ENCODE results near the gene TSTD1. TPM values are rescaled to one million over a fixed set of nuclear protein-coding genes. Genes with fewer than 3 reads are reported as not detected.

TSTD1 gene
- total and polyA plus RNA-seq, 2 donors from 2014 or later = 74.5 to 200 TPM

GRCh38 chr1:161080441-161081405 is 42.0 kb upstream of the TSTD1 start:
- H3K27ac ChIP-seq (ENCODE audit: low read depth in 2 of 2, low read length in 2 of 2) = no peak overlapping the region
- no peak overlapping the region for H3K9ac ChIP-seq (ENCODE audit: low read length in 3 of 3)

DNA sequence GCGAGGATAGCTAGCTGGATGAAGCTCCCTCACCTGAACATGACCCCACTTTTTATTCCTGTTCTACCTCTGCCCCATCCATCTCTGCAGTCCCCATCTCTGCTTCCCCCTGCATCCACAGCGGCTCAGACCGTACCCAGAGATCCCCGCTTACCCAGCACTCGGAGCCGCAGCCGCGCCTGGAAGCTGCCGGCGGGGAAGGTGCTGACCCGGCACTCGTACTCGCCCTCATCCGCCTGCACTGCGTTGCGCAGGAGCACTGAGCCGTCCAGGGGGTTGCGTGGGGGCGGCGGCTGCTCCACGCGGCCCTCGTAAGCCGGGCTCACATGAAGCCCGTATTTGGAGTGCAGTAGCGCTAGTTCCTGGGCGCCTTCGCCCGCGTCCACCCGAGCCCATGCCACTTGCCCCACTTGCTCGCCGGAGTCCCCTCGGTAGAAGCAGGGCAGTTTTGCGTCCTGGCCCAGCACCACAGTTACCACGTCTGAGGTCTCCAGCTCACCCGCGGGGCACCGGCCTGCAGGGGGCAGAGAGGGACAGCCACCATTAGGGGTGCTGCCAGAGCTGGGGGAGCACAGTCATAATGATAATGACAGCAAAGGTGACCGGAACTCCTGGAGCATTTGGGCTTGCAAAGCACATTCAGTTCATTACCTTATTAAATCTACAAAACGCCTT is 40.8 kb upstream of the TSTD1 start:
- no peaks in the 10 kb centered on the region for H3K9me3 ChIP-seq (ENCODE audit: control insufficient read depth in 2 of 3, insufficient read depth in 1 of 3, low read length in 3 of 3)
- H3K4me3 ChIP-seq (ENCODE audit: low read length in 3 of 3) = no peak overlapping the region
- H3K27me3 ChIP-seq (ENCODE audit: control insufficient read depth, insufficient read depth, low read length) = no peaks in the 10 kb centered on the region
- H3K9ac ChIP-seq (ENCODE audit: low read length in 3 of 3) = no peak overlapping the region
- FAIRE-seq (no peak), DNase-seq (no peak)
- peaks cover 0 to 3% (median 0%) of the 10 kb centered on the region in 3 donors for H3K36me3 ChIP-seq (ENCODE audit: control insufficient read depth in 2 of 3, insufficient read depth in 3 of 3, low read length in 3 of 3)
- H3K27ac ChIP-seq (ENCODE audit: low read depth in 2 of 2, low read length in 2 of 2) = no peak overlapping the region
- TF ChIP-seq, protein P1, sequence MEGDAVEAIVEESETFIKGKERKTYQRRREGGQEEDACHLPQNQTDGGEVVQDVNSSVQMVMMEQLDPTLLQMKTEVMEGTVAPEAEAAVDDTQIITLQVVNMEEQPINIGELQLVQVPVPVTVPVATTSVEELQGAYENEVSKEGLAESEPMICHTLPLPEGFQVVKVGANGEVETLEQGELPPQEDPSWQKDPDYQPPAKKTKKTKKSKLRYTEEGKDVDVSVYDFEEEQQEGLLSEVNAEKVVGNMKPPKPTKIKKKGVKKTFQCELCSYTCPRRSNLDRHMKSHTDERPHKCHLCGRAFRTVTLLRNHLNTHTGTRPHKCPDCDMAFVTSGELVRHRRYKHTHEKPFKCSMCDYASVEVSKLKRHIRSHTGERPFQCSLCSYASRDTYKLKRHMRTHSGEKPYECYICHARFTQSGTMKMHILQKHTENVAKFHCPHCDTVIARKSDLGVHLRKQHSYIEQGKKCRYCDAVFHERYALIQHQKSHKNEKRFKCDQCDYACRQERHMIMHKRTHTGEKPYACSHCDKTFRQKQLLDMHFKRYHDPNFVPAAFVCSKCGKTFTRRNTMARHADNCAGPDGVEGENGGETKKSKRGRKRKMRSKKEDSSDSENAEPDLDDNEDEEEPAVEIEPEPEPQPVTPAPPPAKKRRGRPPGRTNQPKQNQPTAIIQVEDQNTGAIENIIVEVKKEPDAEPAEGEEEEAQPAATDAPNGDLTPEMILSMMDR (IDR thresholded peaks at IDR 0.05; ENCODE audit: borderline replicate concordance, extremely low read depth, insufficient read depth) = no peak
- H3K4me1 ChIP-seq (ENCODE audit: control insufficient read depth in 2 of 3, insufficient read depth in 2 of 3, low read depth in 1 of 3, low read length in 3 of 3) = peaks cover 0 to 3% (median 0%) of the 10 kb centered on the region in 3 donors
- intact Hi-C loops (cut with DNase I) = no loop called here

More at GRCh38 chr1:161080441-161081405, 42.0 kb upstream of the TSTD1 start:
- H3K4me3 ChIP-seq (ENCODE audit: low read length in 3 of 3) = no peak overlapping the region
- H3K27me3 ChIP-seq (ENCODE audit: control insufficient read depth, insufficient read depth, low read length) = no peaks in the 10 kb centered on the region
- H3K36me3 ChIP-seq (ENCODE audit: control insufficient read depth in 2 of 3, insufficient read depth in 3 of 3, low read length in 3 of 3) = no peaks in the 10 kb centered on the region
- DNase-seq = no peak
- no peaks in the 10 kb centered on the region for H3K9me3 ChIP-seq (ENCODE audit: control insufficient read depth in 2 of 3, insufficient read depth in 1 of 3, low read length in 3 of 3)
- TF ChIP-seq, protein P1 (IDR thresholded peaks at IDR 0.05; ENCODE audit: borderline replicate concordance, extremely low read depth, insufficient read depth) = no peak
- no peak for FAIRE-seq
- intact Hi-C loops (cut with DNase I) = no loop called here
- peaks cover 0 to 3% (median 0%) of the 10 kb centered on the region in 3 donors for H3K4me1 ChIP-seq (ENCODE audit: control insufficient read depth in 2 of 3, insufficient read depth in 2 of 3, low read depth in 1 of 3, low read length in 3 of 3)

DNA sequence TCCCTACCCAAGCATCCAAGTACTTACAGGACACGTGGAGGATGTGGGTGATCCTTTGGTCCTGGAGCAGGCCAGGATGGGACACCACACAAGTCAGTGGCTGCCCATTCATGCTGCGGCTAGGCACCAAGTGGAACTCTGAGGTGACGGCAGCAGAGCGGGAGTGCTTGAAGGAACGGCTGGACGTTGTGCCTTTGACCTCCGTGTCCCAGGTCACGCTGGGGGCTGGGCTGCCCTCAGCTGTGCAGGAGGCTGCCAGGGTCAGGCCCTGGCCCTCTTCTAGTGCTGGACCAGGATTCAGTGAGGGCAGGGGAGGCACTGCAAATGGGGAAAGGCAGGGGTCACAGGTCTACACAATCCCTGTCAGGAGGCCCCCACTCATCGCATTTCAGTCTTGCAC is 38.7 kb upstream of the TSTD1 start:
- TF ChIP-seq, protein P1 (IDR thresholded peaks at IDR 0.05; ENCODE audit: borderline replicate concordance, extremely low read depth, insufficient read depth) = no peak
- Histone ChIP-seq H3K9me3 (ENCODE audit: control insufficient read depth in 2 of 3, insufficient read depth in 1 of 3, low read length in 3 of 3) (no peaks in the 10 kb centered on the region), H3K9ac (ENCODE audit: low read length in 3 of 3) (no peak overlapping the region), H3K4me3 (ENCODE audit: low read length in 3 of 3) (no peak overlapping the region), H3K4me1 (ENCODE audit: control insufficient read depth in 2 of 3, insufficient read depth in 2 of 3, low read depth in 1 of 3, low read length in 3 of 3) (no peaks in the 10 kb centered on the region), H3K36me3 (ENCODE audit: control insufficient read depth in 2 of 3, insufficient read depth in 3 of 3, low read length in 3 of 3) (peaks cover 0 to 3% (median 0%) of the 10 kb centered on the region in 3 donors), H3K27ac (ENCODE audit: low read depth in 2 of 2, low read length in 2 of 2) (no peak overlapping the region), H3K27me3 (ENCODE audit: control insufficient read depth, insufficient read depth, low read length) (no peaks in the 10 kb centered on the region)
- no peak for FAIRE-seq
- no peak for DNase-seq
- intact Hi-C loops (cut with DNase I) = no loop called here

Measured in kidney (tissue), 14 donors.